Heart right ventricle (tissue), 16 donors: ENCODE results near the gene ATM. TPM values are rescaled to one million over a fixed set of nuclear protein-coding genes. Genes with fewer than 3 reads are reported as not detected.

Experiments
- ATAC-seq, 8 donors: fragments of 200-7000 bp; cut with Tn5 transposase; one replicate each; pipeline ENCODE4 v1.9.1; 2020; ENCODE audit warnings: mild to moderate bottlenecking in 8 of 8, moderate library complexity in 8 of 8, moderate number of reproducible peaks in 1 of 8
- DNase-seq, 2 donors: peaks; one replicate each; pipeline ENCODE4 v3.0.0-alpha.2; 2020
- H3K27ac ChIP-seq, 10 donors: fragments of 200-600 bp; sonication (generic) in 2 of 10; one replicate each; pipeline versions ENCODE4 v1.5.0 to v1.8.0; 2020 to 2022; ENCODE audit warnings: mild to moderate bottlenecking in 3 of 10
- H3K27me3 ChIP-seq, 7 donors: fragments of 200-600 bp; one replicate each; pipeline ENCODE4 v1.8.0; 2021 to 2022; ENCODE audit warnings: mild to moderate bottlenecking in 2 of 7
- H3K36me3 ChIP-seq, 9 donors: fragments of 200-600 bp; sonication (generic) in 1 of 9; one replicate each; pipeline versions ENCODE4 v1.5.0 to v1.8.0; 2020 to 2022; ENCODE audit warnings: mild to moderate bottlenecking in 2 of 9
- H3K4me1 ChIP-seq, 9 donors: fragments of 200-600 bp; sonication (generic) in 1 of 9; one replicate each; pipeline versions ENCODE4 v1.5.0 to v1.8.0; 2020 to 2022; ENCODE audit warnings: mild to moderate bottlenecking in 4 of 9
- H3K4me3 ChIP-seq, 10 donors: fragments of 200-600 bp; sonication (generic) in 2 of 10; one replicate each; pipeline versions ENCODE4 v1.5.0 to v1.8.0; 2020 to 2022; ENCODE audit warnings: mild to moderate bottlenecking in 7 of 10, moderate library complexity in 2 of 10
- H3K9me3 ChIP-seq, 11 donors: fragments of 200-600 bp in 10 of 11; sonication (generic) in 2 of 11; one replicate each; pipeline versions ENCODE4 v1.5.0 to v1.8.0; 2013 to 2022; ENCODE audit warnings: mild to moderate bottlenecking in 2 of 11, control low read depth in 1 of 11, moderate library complexity in 1 of 11
- WGBS, 2 donors: extraction: QIAGEN DNeasy Blood & Tissue Kit; methylation state at CpG; one replicate each; pipeline ENCODE4 v1.1.7; 2013; ENCODE audit warnings: inconsistent platforms in 1 of 2; 5-methylcytosine and 5-hydroxymethylcytosine counted together
- intact Hi-C, 10 donors: fragments of 100-400 bp; cut with DNase I; formaldehyde crosslinking; loops; one replicate each; pipeline versions ENCODE4 v1.11.1 to v1.14.2; 2022
- polyA plus RNA-seq, 2 donors: library from polyadenylated mRNA; stranded (reverse); fragments of 200-250 nt; gene quantifications; one replicate each; pipeline ENCODE4 v1.2.3, GENCODE V29; 2013
- total RNA-seq, 10 donors: library from RNA; stranded (reverse); fragmentation: NEBNext Ultra II Directional in 3 of 10; extraction: Animal tissue kit (Norgen Biotek cat#: 25700) in 3 of 10; gene quantifications; one replicate each; pipeline versions ENCODE4 v1.2.1 to v1.2.4, GENCODE V29; 2021 to 2023
- TF ChIP-seq, protein P1 (sequence below), 9 donors: fragments of 200-600 bp; sonication (generic) in 2 of 9; IDR thresholded peaks; one replicate each; pipeline versions ENCODE4 v1.5.0 to v1.8.0; 2021 to 2022; ENCODE audit warnings: antibody characterized with exemption in 9 of 9, mild to moderate bottlenecking in 5 of 9, moderate library complexity in 1 of 9
- donor health status: Arrhythmogenic right ventricular cardiomyopathy.
- donor health status: ischemic (EF 13 %, LVEDD 7.1; RV severe dilation, severe dysfunction).
- donor health status: healthy with polysubstance abuse.
- donor health status: DM: no; HTN: yes; CAD: no.
- donor health status: DM: no; HTN: no; CAD: no.
- donor health status: ischemic (EF 25% LVEDD 6.9; RV normal size, moderate dysfunction).
- donor health status: ischemic (EF 25% LVEDD 5.7; RV mildly dilated, moderate dysfunction).
- donor health status: healthy.
- donor health status: DM: yes; HTN: yes; CAD: no.
- donor health status: Ischemic cardiomyopathy.
- donor health status: ischemic (EF 35%, LVEDD 5.7; RV mildly dilated, moderate dysfunction).
- donor health status: nonischemic (EF 11% LVEDD 7.7; RV severe dilation, severe dysfunction).
- donor health status: DM: yes; HTN: yes; CAD: no.
- donor health status: PGD.
- donor health status: ischemic (EF 29% LVEDD 5.4; RV normal size, mild dysfunction).
- donor health status: nonischemic (EF 23%, LVEDD 6.1; RV moderate dilation, normal function).

ATM gene
- total and polyA plus RNA-seq, 12 donors: 9.4 to 50.7 (median 33.7) TPM

- no peak for DNase-seq
- WGBS, 2 donors: 72 to 74% methylated on average over 2 of the region's 2 CpGs
- Histone ChIP-seq H3K36me3 (peaks cover 0 to 59% (median 21%) of the 10 kb centered on the region in 9 donors), H3K4me3 (no peak overlapping the region), H3K27me3 (no peaks in the 10 kb centered on the region), H3K9me3 (peaks cover 0 to 29% (median 0%) of the 10 kb centered on the region in 11 donors), H3K27ac (no peak overlapping the region), H3K4me1 (peaks cover 0 to 23% (median 4%) of the 10 kb centered on the region in 9 donors)
- ATAC-seq: no peak
- intact Hi-C loops: no loop called here
- TF ChIP-seq, protein P1, sequence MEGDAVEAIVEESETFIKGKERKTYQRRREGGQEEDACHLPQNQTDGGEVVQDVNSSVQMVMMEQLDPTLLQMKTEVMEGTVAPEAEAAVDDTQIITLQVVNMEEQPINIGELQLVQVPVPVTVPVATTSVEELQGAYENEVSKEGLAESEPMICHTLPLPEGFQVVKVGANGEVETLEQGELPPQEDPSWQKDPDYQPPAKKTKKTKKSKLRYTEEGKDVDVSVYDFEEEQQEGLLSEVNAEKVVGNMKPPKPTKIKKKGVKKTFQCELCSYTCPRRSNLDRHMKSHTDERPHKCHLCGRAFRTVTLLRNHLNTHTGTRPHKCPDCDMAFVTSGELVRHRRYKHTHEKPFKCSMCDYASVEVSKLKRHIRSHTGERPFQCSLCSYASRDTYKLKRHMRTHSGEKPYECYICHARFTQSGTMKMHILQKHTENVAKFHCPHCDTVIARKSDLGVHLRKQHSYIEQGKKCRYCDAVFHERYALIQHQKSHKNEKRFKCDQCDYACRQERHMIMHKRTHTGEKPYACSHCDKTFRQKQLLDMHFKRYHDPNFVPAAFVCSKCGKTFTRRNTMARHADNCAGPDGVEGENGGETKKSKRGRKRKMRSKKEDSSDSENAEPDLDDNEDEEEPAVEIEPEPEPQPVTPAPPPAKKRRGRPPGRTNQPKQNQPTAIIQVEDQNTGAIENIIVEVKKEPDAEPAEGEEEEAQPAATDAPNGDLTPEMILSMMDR (IDR thresholded peaks at IDR 0.05): no peak
Observed at GRCh38 chr11:108203075-108203474, 19.8 kb upstream of the ATM start.

- H3K4me3 ChIP-seq: no peak overlapping the region
- H3K36me3 ChIP-seq: peaks cover 0 to 67% (median 27%) of the 10 kb centered on the region in 9 donors
- TF ChIP-seq, protein P1 (IDR thresholded peaks at IDR 0.05): no peak
- no peak for DNase-seq
- ATAC-seq: no peak
- H3K27me3 ChIP-seq: no peaks in the 10 kb centered on the region
- H3K4me1 ChIP-seq: peaks cover 0 to 17% (median under 1%) of the 10 kb centered on the region in 9 donors
- intact Hi-C loops: no loop called here
- 97 to 99% methylated on average over 9 of the region's 9 CpGs for WGBS, 2 donors
- peaks cover 0 to 29% (median 0%) of the 10 kb centered on the region in 11 donors for H3K9me3 ChIP-seq
- H3K27ac ChIP-seq: no peak overlapping the region
Observed at GRCh38 chr11:108204376-108204775, 18.5 kb upstream of the ATM start.

- H3K27me3 ChIP-seq: no peaks in the 10 kb centered on the region
- H3K9me3 ChIP-seq: peaks cover 0 to 29% (median 0%) of the 10 kb centered on the region in 11 donors
- intact Hi-C loops: no loop called here
- peaks cover 0 to 72% (median 28%) of the 10 kb centered on the region in 9 donors for H3K36me3 ChIP-seq
- DNase-seq: no peak
- TF ChIP-seq, protein P1 (IDR thresholded peaks at IDR 0.05): no peak
- no peak for ATAC-seq
- no peak overlapping the region for H3K4me3 ChIP-seq
- H3K27ac ChIP-seq: no peak overlapping the region
- peaks cover 0 to 11% (median 0%) of the 10 kb centered on the region in 9 donors for H3K4me1 ChIP-seq
- WGBS, 2 donors: 96 to 98% methylated on average over 4 of the region's 4 CpGs
Observed at GRCh38 chr11:108204929-108205499, 17.9 kb upstream of the ATM start.

- WGBS, 2 donors: 89 to 92% methylated on average over 6 of the region's 6 CpGs
- peak in 4 of 8 donors; percentile 72 to 83 (median 80) for ATAC-seq
- Histone ChIP-seq H3K27ac (no peak overlapping the region), H3K9me3 (peaks cover 0 to 31% (median 0%) of the 10 kb centered on the region in 11 donors), H3K27me3 (no peaks in the 10 kb centered on the region), H3K36me3 (peaks cover 0 to 84% (median 38%) of the 10 kb centered on the region in 9 donors), H3K4me1 (no peaks in the 10 kb centered on the region), H3K4me3 (no peak overlapping the region)
- DNase-seq: peak in 1 of 2 donors; percentile 27
- TF ChIP-seq, protein P1 (IDR thresholded peaks at IDR 0.05): no peak
- intact Hi-C loops: no loop called here
Observed at GRCh38 chr11:108206171-108206570, 16.7 kb upstream of the ATM start.
